Hematopoietic multipotent progenitor cell treated with erythropoietin and hydrocortisone succinate and interleukin-3 and kit ligand, for 8 days (in vitro differentiated cells): ENCODE results near the gene PFDN2.
"Not testable (repeated sequence)": the region's sequence is repeated elsewhere in the genome, so short reads cannot be mapped to it uniquely, and the experiment has no call there.

Source experiments
- DNase-seq: peaks from one replicate; pipeline ENCODE4 v3.0.0-alpha.2; 2015

Gene PFDN2

GRCh38 chr1:161137881-161138280, 20.0 kb upstream of the PFDN2 start:
- no peak for DNase-seq

- no peak for DNase-seq
These were observed 15.4 kb upstream of the PFDN2 start for GRCh38 chr1:161133220-161133740.

- DNase-seq: peak; percentile 99
These were observed 14.8 kb upstream of the PFDN2 start, which contains the start of gene DEDD for GRCh38 chr1:161132410-161133219. Gene DEDD, minus strand, starts transcription at chr1:161132667. Its CDS starts 8,205 bp downstream, at chr1:161124462.

GRCh38 chr1:161131523-161132409, 13.9 kb upstream of the PFDN2 start:
- peak; percentile 25 for DNase-seq

- DNase-seq: no peak
These were observed 12.4 kb upstream of the PFDN2 start for GRCh38 chr1:161130266-161130665.

GRCh38 chr1:161128591-161129420, 11.0 kb upstream of the PFDN2 start:
- peak; percentile 33 for DNase-seq

GRCh38 chr1:161127649-161128048, 9.8 kb upstream of the PFDN2 start:
- no peak for DNase-seq

GRCh38 chr1:161122967-161123366, 5.1 kb upstream of the PFDN2 start:
- no peak for DNase-seq

- no peak for DNase-seq
These were observed 4.0 kb upstream of the PFDN2 start for GRCh38 chr1:161121834-161122233.

DNA sequence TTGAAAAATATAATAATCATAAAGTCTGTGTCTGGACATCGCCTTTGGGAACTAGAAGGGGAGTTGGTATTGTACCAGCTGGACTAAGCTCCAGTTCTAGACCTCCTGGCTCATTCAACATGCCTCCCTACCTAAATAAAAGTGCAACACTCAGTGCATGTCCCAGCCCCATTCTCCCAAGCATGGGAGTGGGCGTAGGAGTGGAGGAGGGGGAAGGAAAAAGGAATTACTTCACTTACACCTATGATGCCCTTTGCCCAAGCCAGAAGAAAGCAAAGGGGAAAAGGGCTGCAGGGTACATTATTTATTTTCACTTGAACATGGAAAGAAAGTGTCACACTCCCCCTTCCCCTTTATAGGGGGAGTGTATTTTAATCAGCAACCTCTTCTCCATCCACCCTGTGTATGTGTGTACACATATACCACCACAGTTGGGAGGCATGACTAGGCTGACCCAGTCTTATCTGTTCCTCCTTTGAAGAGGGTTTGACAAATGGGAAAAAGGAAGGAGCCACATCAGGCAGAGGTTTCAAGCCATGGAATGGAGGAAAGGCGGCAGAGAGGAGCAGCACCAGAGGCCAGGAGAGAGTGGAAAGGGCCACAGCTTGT, 3.3 kb upstream of the PFDN2 start:
- no peak for DNase-seq

DNA sequence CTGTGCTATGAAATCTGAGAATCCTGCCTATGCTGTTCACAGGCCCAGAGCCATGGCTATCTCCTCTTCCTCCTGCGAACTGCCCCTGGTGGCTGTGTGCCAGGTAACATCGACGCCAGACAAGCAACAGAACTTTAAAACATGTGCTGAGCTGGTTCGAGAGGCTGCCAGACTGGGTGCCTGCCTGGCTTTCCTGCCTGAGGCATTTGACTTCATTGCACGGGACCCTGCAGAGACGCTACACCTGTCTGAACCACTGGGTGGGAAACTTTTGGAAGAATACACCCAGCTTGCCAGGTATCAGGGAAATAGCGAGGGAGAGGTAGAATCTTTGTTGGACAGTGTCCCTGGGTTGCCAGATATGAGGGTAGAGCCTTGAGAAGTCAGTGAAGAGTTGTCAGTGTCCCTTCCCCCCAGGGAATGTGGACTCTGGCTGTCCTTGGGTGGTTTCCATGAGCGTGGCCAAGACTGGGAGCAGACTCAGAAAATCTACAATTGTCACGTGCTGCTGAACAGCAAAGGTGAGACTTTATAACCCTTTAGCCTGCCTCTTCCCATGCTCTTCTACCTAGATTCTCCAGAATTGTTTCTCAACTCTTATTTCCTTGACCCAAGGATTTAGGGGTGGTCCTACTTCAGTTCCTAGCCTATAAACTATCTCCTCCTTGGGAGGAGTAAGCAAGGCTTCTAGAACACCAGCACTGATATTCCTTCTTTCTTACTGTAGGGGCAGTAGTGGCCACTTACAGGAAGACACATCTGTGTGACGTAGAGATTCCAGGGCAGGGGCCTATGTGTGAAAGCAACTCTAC, 1.5 kb upstream of the PFDN2 start:
- peak; percentile 84 for DNase-seq

DNA sequence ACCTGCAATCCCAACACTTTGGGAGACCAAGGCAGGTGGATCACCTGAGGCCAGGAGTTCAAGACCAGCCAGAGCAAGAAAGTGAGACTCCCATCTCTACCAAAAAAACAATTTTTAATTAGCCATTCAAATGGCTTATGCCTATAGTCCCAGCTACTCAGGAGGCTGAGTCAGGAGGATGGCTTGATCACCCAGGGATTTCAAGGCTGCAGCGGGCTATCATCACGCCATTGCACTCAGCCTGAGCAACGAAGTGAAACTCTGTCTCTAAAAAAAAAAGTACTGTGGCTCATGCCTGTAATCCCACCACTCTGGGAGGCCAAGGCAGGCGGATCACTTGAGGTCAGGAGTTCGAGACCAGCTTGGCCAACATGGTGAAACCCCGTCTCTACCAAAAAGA, 1.9 kb downstream of the PFDN2 start:
- DNase-seq: not testable (repeated sequence)

- no peak for DNase-seq
These were observed 2.6 kb downstream of the PFDN2 start for GRCh38 chr1:161115132-161115711.

DNA sequence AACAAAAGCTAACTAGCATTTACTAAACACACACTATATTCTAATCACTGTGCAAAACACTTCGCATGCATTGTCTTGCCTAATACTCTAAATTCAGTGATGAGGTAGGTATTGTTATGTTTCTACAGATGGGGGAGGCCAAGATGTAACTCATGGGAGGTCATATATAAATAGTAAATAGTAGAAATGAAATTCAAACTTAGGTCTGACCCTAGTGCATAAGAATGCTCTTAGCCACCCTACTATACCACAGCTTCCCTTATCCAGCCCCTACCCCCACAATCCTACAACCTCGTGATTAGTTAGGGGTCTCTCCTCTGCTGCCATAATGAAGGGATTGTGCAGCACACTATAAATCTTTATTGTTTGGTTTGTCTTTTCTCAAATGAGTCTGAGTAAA, 3.3 kb downstream of the PFDN2 start:
- no peak for DNase-seq

DNA sequence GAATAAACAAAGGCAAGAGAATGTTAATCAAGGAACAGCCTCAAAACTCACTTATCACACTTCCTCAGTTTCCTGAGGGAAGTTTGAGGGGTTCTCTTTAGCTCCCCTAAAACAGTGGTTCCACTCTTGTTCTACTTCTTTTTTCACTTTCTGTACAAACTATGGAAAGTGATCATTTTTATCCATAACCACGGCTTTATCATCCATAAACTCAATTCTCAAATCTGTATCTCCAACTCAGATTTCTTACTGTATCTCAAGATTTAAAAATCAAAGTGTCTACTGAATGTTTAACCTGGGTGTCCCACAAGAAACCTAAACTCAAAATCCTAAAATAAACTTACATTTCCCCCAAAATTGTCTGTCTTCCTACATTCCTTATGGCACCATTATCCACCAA, 3.9 kb downstream of the PFDN2 start:
- DNase-seq: no peak

DNA sequence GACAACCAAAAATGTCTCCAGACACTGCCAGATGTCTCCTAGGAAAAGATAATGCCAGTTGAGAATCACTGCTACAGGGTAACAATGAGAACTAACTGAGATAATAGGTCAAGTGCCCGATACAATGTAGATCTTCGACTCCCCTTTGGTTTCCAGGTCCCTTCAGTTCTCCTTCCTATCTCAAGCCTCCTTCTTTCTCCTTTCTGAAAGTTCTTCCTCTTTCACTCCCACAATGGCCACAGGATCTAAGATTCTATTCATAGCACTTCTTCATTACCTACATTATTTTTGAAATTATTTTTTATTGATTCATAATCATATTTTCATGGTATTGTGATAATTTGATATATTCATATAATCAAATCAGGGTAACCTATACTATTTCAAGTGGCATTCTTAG, 6.3 kb downstream of the PFDN2 start:
- no peak for DNase-seq

- no peak for DNase-seq
These were observed 6.7 kb downstream of the PFDN2 start for GRCh38 chr1:161111117-161111516.

DNA sequence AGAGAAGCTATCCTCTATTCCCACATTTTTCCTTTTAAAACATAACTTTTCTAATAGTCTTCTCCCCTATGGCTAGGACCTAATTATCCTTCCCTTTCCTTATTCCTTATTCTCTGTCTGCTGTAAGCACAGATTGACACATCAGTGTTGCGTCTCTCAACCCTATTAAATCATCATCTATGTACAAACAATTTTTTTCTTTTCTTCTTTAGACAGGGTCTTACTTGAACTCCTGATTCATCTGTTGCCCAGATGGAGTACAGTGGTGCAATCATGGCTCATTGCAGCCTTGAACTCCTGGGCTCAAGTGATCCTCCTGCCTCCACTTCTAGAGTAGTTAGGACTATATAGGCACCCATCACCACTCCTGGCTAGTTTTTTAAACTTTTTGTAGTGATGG, 11.4 kb downstream of the PFDN2 start:
- no peak for DNase-seq

DNA sequence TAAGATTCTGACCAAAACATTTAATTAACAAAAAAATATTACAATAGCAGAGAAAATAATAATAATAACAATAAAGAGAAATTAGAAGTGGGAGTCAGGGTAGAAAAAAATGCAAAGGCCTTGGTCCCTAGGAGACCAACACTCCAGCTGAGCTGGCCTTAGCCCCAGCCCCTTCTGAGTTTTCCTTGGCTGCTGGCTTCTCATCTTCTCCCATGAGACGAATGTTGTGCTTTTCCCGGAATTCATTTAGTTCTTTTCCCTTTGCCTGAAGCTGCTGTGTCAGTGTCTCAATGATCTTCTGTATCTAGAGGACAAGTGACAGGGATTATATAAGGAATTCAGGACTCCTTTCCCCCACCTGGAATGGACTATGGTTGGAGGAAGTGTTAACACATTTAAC, 17.3 kb downstream of the PFDN2 start:
- no peak for DNase-seq

- no peak for DNase-seq
These were observed 18.6 kb downstream of the PFDN2 start for GRCh38 chr1:161099090-161099802.
